Astrocyte (in vitro differentiated cells and primary cell): Measurements from ENCODE around the gene PRAMEF5. TPM values are rescaled to one million over a fixed set of nuclear protein-coding genes. Genes with fewer than 3 reads are reported as not detected.
"Not testable (repeated sequence)": the region's sequence is repeated elsewhere in the genome, so short reads cannot be mapped to it uniquely, and the experiment has no call there.

Source experiments
- DNase-seq: peaks from one replicate; pipeline ENCODE4 v3.0.0-alpha.2; 2010; ENCODE audit warnings: low read depth
- FAIRE-seq: peaks from 2 replicates; lab custom pipeline; 2011; peaks lifted over from hg19 to GRCh38; lab: Jason Lieb, UNC
- H2AFZ ChIP-seq: 2 replicates; pipeline ENCODE4 v1.6.0; 2012; ENCODE audit warnings: low read depth, low read length, inconsistent platforms
- H3K27ac ChIP-seq: 2 replicates; pipeline ENCODE4 v1.5.1; 2011; ENCODE audit warnings: low read depth, low read length, inconsistent platforms
- H3K27me3 ChIP-seq: 2 replicates; pipeline ENCODE4 v1.6.0; 2011; ENCODE audit warnings: low read length, inconsistent platforms; ENCODE audit not compliant: insufficient read depth
- H3K36me3 ChIP-seq: 2 replicates; pipeline ENCODE4 v1.5.1; 2011; ENCODE audit warnings: low read length, inconsistent platforms; ENCODE audit not compliant: insufficient read depth
- H3K4me1 ChIP-seq: 2 replicates; pipeline ENCODE4 v1.5.1; 2011; ENCODE audit warnings: low read length, inconsistent platforms; ENCODE audit not compliant: insufficient read depth
- H3K4me2 ChIP-seq: 2 replicates; pipeline ENCODE4 v1.6.0; 2012; ENCODE audit warnings: low read length, inconsistent platforms
- H3K4me3 ChIP-seq: 2 replicates; pipeline ENCODE4 v1.5.1; 2011; ENCODE audit warnings: low read depth, mild to moderate bottlenecking, low read length, inconsistent platforms; ENCODE audit not compliant: insufficient read depth
- H3K79me2 ChIP-seq: 2 replicates; pipeline ENCODE4 v1.6.0; 2012; ENCODE audit warnings: mild to moderate bottlenecking, low read length, inconsistent platforms; ENCODE audit not compliant: insufficient read depth
- H3K9ac ChIP-seq: 2 replicates; pipeline ENCODE4 v1.6.0; 2012; ENCODE audit warnings: mild to moderate bottlenecking, low read length, inconsistent platforms
- H3K9me3 ChIP-seq: 2 replicates; pipeline ENCODE4 v1.5.1; 2012; ENCODE audit warnings: low read depth, mild to moderate bottlenecking, low read length, inconsistent platforms; ENCODE audit not compliant: insufficient read depth
- H4K20me1 ChIP-seq: 2 replicates; pipeline ENCODE4 v1.6.0; 2012; ENCODE audit warnings: low read length, inconsistent platforms; ENCODE audit not compliant: insufficient read depth
- H3K27ac Mint-ChIP-seq: one replicate; pipeline ENCODE4 v1.8.0; 2021; ENCODE audit warnings: mild to moderate bottlenecking, mixed read lengths; ENCODE audit not compliant: unreplicated experiment
- H3K27me3 Mint-ChIP-seq: one replicate; pipeline ENCODE4 v1.8.0; 2021; ENCODE audit warnings: low read depth, mixed read lengths; ENCODE audit not compliant: unreplicated experiment
- H3K36me3 Mint-ChIP-seq: one replicate; pipeline ENCODE4 v1.8.0; 2021; ENCODE audit warnings: low read depth, mixed read lengths; ENCODE audit not compliant: unreplicated experiment
- H3K4me1 Mint-ChIP-seq: one replicate; pipeline ENCODE4 v1.8.0; 2021; ENCODE audit warnings: low read depth, mixed read lengths; ENCODE audit not compliant: unreplicated experiment
- H3K4me3 Mint-ChIP-seq: one replicate; pipeline ENCODE4 v1.8.0; 2021; ENCODE audit warnings: mild to moderate bottlenecking, moderate library complexity, mixed read lengths; ENCODE audit not compliant: unreplicated experiment
- H3K9me3 Mint-ChIP-seq: one replicate; pipeline ENCODE4 v1.8.0; 2021; ENCODE audit warnings: mild to moderate bottlenecking, mixed read lengths; ENCODE audit not compliant: unreplicated experiment
- total RNA-seq: library from RNA; stranded (reverse); gene quantifications from 2 replicates; pipeline ENCODE4 v1.2.1, GENCODE V29; 2021

Gene PRAMEF5
- total RNA-seq, 1 donor from 2014 or later: not detected

DNA sequence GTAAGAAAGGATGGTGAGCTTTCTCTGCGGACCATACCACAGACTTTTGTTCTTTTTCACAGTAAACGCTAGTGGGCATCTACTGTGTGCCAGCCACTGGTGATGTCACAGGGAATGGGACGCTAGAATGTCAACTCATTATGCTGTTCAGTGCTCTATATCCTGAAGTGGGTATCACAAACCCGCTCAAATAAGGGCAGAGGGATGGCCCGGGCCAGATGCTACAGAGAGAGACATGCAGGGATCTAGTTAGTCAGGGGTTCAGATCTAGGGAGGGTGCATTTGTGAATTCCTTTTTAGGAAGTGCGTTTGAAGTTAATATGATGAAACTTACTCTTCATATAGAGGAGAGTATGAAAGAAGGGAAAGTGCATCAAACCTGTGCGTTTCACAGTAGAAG is 6.9 kb upstream of the PRAMEF5 start:
- not testable (repeated sequence) for H3K4me3 ChIP-seq, H3K79me2 ChIP-seq, H3K27ac Mint-ChIP-seq, H3K4me1 ChIP-seq, H3K9ac ChIP-seq, H3K4me1 Mint-ChIP-seq, FAIRE-seq, H3K4me2 ChIP-seq, H3K36me3 Mint-ChIP-seq, H3K27me3 Mint-ChIP-seq, H3K27ac ChIP-seq, H4K20me1 ChIP-seq, DNase-seq, H3K9me3 ChIP-seq, H2AFZ ChIP-seq, H3K27me3 ChIP-seq, H3K36me3 ChIP-seq, H3K4me3 Mint-ChIP-seq
- H3K9me3 Mint-ChIP-seq: peaks cover 11% of the 10 kb centered on the region

DNA sequence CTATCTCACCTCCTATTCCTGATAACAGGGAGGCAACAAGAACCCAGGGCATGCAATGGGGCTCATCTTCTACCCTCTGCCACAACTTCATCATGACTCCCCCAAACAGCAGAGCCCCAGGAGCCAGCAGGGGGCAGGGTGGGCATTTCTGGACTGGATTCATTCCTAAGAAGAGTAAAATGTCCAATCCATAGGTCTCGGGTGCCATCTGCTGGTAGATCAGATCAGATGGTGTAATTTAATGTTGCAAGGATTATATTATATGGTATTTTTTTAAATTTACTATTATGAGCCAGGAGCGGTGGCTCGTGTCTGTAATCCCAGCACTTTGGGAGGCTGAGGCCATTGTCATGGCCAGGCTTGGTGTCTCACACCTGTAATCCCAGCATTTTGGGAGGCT is 11.1 kb downstream of the PRAMEF5 start:
- H3K36me3 Mint-ChIP-seq, H3K4me3 Mint-ChIP-seq, FAIRE-seq, DNase-seq, H3K4me1 Mint-ChIP-seq, H3K27ac ChIP-seq, H3K4me3 ChIP-seq, H3K4me2 ChIP-seq, H3K4me1 ChIP-seq, H3K27me3 ChIP-seq, H2AFZ ChIP-seq, H3K9ac ChIP-seq, H3K79me2 ChIP-seq, H3K9me3 Mint-ChIP-seq, H3K27me3 Mint-ChIP-seq, H3K9me3 ChIP-seq, H4K20me1 ChIP-seq, H3K36me3 ChIP-seq, H3K27ac Mint-ChIP-seq: not testable (repeated sequence)

GRCh38 chr1:13277016-13277415 is 23.0 kb downstream of the PRAMEF5 start:
- H3K36me3 ChIP-seq, H3K27me3 ChIP-seq, H3K4me3 ChIP-seq, H3K9me3 ChIP-seq, H3K9me3 Mint-ChIP-seq, H4K20me1 ChIP-seq, H2AFZ ChIP-seq, H3K27ac Mint-ChIP-seq, H3K79me2 ChIP-seq, H3K4me2 ChIP-seq, H3K27ac ChIP-seq, H3K4me1 ChIP-seq, DNase-seq, H3K4me3 Mint-ChIP-seq, H3K4me1 Mint-ChIP-seq, FAIRE-seq, H3K36me3 Mint-ChIP-seq, H3K9ac ChIP-seq, H3K27me3 Mint-ChIP-seq: not testable (repeated sequence)

DNA sequence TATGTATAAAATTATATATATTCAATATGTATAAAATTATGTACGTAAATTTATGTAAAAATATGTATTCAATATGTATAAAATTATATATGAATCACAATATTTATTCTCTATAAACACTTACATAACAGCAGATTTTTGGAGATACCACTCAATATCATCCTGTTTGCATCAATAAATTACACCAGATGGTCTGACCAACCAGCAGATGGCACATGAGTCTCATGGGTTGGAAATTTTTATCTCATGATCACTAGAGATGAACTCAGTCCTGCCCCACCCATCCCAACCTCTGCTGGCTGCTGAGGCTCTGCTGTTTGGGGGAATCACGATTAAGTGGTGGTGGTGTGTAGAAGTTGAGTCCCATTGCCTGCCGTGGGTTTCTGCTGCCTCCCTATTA is 25.6 kb downstream of the PRAMEF5 start:
- DNase-seq, H3K9me3 ChIP-seq, H3K9ac ChIP-seq, H3K36me3 ChIP-seq, H3K27ac Mint-ChIP-seq, H3K27me3 ChIP-seq, H3K79me2 ChIP-seq, H3K9me3 Mint-ChIP-seq, H3K4me1 ChIP-seq, H3K4me1 Mint-ChIP-seq, H3K4me2 ChIP-seq, H2AFZ ChIP-seq, H4K20me1 ChIP-seq, H3K4me3 Mint-ChIP-seq, H3K27me3 Mint-ChIP-seq, H3K4me3 ChIP-seq, H3K27ac ChIP-seq, H3K36me3 Mint-ChIP-seq, FAIRE-seq: not testable (repeated sequence)

GRCh38 chr1:13285037-13285436 is 31.0 kb downstream of the PRAMEF5 start, which contains the start of gene PRAMEF8:
Gene PRAMEF8, minus strand, starts transcription at chr1:13285137. Its CDS starts 1,046 bp downstream, at chr1:13284091.
- H4K20me1 ChIP-seq, H3K9me3 ChIP-seq, H3K4me3 ChIP-seq, DNase-seq, H3K36me3 Mint-ChIP-seq, H3K9ac ChIP-seq, H3K4me1 ChIP-seq, H3K79me2 ChIP-seq, H3K4me1 Mint-ChIP-seq, FAIRE-seq, H3K27me3 ChIP-seq, H3K4me2 ChIP-seq, H3K27ac Mint-ChIP-seq, H2AFZ ChIP-seq, H3K9me3 Mint-ChIP-seq, H3K36me3 ChIP-seq, H3K27me3 Mint-ChIP-seq, H3K4me3 Mint-ChIP-seq, H3K27ac ChIP-seq: not testable (repeated sequence)

DNA sequence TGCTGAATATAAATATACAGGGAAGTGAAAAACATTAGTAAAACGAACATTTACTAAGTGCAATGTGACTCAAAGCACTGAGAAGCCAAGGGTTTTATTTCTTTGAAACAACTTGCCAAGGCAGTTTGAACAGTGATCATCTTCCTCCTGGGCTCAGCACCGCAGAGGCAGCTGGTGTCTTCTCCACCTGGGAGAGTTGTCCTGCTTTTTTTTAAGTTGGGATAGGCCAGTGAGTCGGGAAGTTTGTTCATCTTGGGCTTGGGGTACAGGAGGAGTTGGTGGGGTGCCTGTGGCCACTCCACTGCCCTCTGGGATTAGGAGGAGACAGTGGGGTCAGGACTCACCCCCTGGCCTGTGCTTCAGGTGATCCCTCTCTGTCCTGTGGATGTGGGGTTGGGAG is 35.0 kb downstream of the PRAMEF5 start:
- not testable (repeated sequence) for H4K20me1 ChIP-seq, H3K27ac ChIP-seq, H3K4me1 Mint-ChIP-seq, H3K4me3 ChIP-seq, H3K27ac Mint-ChIP-seq, H3K4me3 Mint-ChIP-seq, H3K27me3 ChIP-seq, H3K9ac ChIP-seq, H3K27me3 Mint-ChIP-seq, FAIRE-seq, H3K36me3 Mint-ChIP-seq, H3K4me1 ChIP-seq, H3K4me2 ChIP-seq, DNase-seq, H3K9me3 Mint-ChIP-seq, H3K9me3 ChIP-seq, H3K79me2 ChIP-seq, H3K36me3 ChIP-seq, H2AFZ ChIP-seq
